GM21390 (cell line): ENCODE results near the gene SLC35D1.

Experiments used
- ATAC-seq: cut with Tn5 transposase; IDR thresholded peaks from one replicate; pipeline ENCODE4 v1.9.1; 2021; ENCODE audit not compliant: unreplicated experiment

Gene SLC35D1

DNA sequence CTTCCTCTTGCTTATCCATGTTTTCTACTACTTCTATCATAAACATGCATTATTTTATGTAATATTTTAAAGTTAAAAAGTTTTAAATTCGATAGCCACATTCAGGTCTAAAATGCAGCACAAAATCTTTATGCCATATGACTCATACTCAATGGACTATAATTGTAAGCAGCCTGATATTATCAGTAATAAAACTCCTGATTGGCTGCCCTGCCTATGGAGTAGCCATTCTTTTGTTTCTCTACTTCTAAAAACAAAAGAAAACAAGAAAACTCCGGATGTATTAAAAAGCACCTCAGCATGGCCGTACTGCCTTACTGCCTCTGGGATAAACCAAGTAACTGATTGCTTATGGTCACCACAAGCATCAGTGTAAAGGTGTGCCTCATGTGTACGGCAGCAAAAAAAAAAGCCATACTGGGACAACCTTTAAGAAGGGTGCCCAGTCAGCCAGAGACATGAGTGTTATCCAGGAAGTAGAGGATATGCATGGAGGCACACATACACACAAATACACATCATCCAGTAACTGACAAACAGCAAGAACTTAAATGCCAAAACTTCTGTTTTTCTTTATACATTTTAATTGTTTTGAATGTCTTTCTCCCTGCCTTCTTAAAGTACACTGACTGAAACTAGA is 9.2 kb downstream of the SLC35D1 start:
- no peak for ATAC-seq

DNA sequence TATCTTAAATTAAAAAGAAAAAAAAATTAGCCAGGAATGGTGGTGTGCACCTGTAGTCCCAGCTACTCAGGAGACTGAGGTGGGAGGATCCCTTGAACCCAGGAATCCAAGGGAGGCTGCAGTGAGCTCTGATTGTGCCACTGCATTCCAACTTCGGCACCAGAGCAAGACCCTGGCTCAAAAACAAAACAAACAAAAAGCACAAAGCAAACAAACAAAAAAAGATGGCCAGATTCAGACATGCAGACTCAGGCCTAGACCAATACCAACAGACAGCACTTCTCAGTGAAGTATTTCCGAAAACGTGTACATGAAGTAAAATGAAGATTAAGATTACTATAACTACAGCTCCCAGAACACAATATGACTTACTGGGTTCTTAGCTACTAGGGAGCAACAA is 10.6 kb downstream of the SLC35D1 start:
- no peak for ATAC-seq

- ATAC-seq, result no peak
Observed at GRCh38 chr1:67041841-67042503, 12.0 kb downstream of the SLC35D1 start.

- ATAC-seq, result no peak
Observed at GRCh38 chr1:67040405-67040804, 13.5 kb downstream of the SLC35D1 start.

DNA sequence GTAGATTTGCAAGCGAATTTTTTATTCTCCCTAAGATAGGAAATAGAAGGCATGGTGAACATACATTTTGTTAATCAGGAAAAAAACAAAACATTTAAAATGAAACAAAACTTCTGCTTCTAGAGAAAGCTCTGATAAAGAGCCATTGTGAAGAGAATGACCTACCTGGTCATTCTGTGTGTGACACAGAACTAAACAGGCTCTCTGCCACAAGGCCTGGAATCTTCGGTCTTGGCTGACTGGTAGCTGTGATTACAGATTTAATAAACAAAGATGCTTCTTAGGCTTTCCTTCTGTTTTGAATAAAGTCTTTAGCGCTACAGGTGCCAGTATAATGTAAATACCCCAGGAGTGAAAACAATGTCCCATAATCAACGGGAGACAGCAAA is 22.1 kb downstream of the SLC35D1 start:
- ATAC-seq, result no peak

DNA sequence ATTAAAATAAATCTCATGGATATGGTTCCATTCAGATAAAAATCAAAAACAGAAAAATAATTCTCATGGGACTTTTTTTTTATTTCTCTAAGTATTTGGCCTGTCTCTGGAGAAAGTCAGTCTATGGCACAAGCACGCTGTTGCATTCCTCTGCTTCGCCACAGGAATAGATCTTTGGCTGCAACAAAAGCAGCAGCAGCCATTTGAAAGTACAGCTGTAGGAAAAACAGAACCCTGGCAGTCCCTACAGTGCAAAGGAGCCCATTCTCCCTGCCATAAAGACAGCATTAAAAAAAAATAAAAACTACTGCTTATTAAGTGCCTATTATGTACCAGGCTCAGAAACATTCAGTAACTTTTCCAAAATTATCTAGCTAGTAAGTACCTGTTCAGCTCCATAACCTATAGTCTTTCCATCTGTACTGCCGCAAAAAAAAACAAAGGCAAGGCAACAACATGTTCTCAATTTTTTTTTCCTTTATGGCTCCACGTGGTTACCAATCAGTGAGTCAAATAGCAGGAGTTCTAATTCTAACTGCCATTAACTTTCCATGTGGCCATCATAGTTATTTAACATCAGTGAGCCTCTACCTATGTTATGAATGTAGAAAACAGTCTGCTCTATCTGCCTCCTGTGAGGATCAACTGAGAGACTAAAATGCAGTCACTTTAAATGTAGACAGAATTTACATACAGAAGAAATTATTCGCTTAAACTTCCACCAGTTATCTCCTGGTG is 22.7 kb downstream of the SLC35D1 start:
- ATAC-seq, result no peak

GRCh38 chr1:67029472-67029871 is 24.5 kb downstream of the SLC35D1 start:
- no peak for ATAC-seq

DNA sequence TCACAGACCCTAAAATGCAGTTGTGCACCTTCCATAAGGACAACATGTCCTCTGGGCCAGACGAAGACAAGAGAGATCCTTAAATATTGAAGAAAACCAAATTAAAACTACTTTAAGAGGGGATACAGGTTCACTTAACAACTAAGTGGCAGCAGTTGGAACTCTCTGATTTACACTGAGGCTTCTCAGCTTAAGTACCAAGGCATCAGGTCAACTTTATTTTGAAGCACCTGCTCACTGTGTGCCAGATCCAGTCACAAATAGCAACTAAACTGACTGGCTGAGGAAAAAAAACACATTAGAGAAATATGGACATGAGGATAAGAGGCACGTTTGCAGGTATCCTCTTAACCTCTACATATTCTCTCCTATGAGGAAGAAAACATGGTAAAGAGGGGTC is 33.2 kb downstream of the SLC35D1 start:
- ATAC-seq, result no peak

GRCh38 chr1:67020304-67020703 is 33.6 kb downstream of the SLC35D1 start:
- ATAC-seq, result no peak

- no peak for ATAC-seq
Observed at GRCh38 chr1:67019600-67020136, 34.3 kb downstream of the SLC35D1 start.

DNA sequence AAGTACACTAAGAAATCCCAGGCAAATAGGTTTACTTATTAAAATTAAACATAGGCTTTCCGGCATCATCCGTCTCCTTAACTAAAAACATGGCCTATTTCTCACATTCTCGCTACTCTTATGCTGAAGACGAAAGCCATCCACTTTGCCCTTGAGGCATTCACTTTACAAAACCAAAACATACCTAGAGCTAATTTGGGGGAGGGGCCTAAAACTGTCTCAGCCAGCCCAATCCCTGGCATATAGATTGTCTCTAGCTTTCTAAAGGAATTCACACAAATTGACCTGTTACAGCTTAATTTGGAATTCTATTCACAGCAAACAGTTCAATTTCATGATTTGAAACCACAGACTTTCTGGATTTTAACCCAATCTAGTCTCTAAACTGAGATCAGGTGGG is 34.8 kb downstream of the SLC35D1 start:
- ATAC-seq, result no peak

GRCh38 chr1:67018574-67018973 is 35.4 kb downstream of the SLC35D1 start:
- ATAC-seq, result no peak

DNA sequence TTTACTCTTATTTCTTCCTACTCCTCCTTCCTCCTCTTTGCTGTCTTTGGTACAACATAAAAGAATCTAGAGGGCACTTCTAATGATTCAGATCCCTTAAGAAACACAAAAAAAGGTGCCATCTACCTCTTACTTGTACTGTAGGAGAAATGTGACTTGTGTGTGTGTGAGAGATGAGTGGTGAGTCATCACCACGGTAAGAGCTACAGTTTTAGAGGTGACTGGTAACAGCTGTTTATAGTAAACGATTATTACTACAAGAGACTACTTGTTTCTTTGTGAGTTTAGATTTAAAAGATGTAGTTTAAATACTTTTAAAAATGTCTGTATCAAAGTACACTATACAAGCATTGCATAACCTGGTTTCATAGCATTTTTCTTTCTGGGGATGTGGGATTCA is 40.4 kb downstream of the SLC35D1 start:
- no peak for ATAC-seq

DNA sequence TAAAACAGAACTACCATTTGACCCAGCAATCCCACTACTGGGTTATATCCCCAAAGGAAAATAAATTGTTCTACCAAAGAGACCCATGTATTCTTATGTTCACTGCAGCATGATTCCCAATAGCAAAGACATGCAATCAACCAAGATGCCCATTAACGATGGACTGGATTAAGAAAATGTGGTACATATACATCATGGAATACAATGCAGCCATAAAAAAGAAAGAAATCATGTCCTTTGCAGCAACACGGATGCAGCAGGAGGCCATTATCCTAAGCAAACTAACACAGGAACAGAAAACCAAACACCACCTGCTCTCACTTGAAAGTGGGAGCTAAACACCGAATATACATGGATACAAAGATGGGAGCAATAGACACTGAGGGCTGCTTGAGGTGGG is 44.2 kb downstream of the SLC35D1 start:
- ATAC-seq, result no peak

DNA sequence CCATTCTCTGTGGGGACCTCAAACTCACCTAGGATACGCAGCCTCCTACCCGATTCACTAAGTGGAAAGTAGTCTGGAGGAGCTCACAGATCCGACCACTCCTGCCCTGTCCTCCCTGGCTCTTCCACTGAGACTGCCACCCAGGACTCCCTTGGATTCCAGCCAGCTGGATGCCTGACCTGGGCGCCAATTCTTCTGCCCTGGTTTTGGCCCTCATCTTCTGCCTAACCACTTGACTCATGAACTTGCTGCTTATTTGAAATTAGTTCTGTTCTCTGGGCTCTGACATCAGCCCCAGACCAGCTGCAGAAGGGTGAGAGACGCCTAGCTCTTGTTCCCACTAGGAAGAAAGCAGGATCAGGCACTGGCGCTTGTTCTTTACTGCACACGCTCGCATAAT is 48.9 kb downstream of the SLC35D1 start:
- ATAC-seq, result no peak

DNA sequence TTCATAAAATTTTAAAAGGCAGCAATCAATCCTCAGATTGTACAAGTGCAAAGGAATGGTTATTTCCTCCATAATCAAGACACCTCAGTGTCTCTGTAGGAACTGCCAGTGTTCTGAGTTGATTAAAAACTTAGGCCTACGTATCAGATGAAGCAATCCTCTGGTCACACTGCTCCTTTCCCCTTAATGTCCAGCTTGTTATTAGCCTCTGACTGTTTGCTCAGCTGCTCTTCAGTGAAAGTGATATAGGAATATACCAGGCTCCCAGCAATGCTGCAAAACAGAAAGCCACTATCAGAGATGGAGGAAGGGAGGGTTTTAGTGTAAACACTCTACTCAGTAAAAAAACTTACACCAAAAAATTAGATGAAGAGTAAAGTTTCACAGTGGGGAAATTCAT is 49.8 kb downstream of the SLC35D1 start:
- ATAC-seq, result no peak

- no peak for ATAC-seq
Observed at GRCh38 chr1:67001682-67002425, 52.1 kb downstream of the SLC35D1 start.

GRCh38 chr1:66999640-67000400 is 54.1 kb downstream of the SLC35D1 start:
- no peak for ATAC-seq

GRCh38 chr1:66998972-66999371 is 55.0 kb downstream of the SLC35D1 start:
- no peak for ATAC-seq

DNA sequence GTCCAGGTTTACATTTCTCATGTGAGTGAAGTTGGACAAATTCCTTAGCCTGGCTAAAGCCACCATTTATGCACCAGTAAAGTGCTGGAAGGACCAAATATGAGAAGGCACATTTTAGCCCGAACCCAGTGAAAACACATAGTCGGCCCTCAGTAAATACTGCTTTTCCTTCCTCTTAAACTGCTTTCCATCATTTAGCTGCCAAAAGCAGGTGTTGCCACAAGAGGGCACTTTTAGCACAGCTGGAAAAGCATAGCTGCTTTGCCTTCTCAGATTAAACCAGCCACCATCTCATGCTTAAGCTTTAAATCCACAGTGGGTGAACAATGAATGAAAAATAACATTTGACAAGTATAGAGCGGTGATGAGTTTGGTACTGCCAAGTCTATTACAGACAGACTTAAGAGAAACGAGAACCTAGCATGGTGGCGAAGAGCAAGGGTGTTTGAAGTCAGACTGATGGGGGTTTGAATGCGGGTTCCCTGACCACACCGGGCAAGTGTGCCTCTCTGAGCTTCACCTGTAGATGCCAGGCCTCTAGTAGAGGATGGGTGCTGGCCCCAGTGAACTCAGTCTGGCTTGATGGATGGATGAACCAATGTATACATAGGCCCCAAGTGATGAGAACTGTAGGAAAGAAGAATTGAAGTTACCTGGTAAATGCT is 57.8 kb downstream of the SLC35D1 start:
- peak; percentile 77 for ATAC-seq
